CD4-positive, alpha-beta T cell treated with Interleukin-15 for 1 hour (primary cell): ENCODE data around the gene GABRA6.
"Not testable (repeated sequence)": the region's sequence is repeated elsewhere in the genome, so short reads cannot be mapped to it uniquely, and the experiment has no call there.

ENCODE experiments used
- DNase-seq: peaks from one replicate; pipeline ENCODE4 v3.0.0-alpha.2; 2020

Gene GABRA6

DNA sequence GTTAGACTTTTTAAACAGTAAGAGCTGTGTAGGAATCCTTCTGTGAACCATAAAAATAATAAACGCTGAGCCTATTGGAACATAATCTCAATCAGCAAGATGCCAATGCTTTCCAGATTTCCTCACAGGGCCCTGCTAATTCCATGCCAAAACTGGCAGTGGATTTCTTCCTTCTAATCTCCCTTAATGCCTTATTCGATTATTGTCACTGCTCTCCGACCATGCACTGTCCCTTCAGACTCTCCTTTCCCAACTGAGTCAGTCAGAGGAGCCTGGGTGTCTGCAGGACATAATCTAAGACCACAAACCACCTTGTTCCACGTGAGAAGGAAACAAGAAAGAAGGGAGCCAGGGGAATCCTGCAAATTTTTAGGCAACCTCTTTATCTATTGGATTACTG, at the start of gene GABRA6:
GABRA6 (plus strand) TSS at position 261 of the 400 bp plus-strand sequence. CDS start 269 bp downstream, outside the sequence.
- no peak for DNase-seq

DNA sequence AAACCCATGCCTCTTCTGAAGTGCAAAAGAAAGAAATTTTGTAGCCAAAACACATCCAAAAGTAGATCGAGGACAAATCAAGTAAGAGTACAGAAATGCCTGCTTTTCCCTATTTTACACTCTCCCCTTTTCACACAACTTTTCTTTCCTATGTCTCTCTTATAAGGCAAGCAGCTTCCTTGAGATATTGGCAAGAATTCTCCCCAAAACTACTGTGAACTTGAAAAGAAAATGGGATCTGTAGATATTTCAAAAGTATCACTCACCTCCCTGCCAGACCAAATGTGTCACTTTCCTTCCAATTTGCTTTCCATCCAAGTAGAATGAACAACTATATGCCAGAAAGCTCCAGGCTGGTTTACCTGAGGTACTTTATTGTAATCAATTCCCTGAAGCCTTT, 47.9 kb upstream of the GABRA6 start:
- no peak for DNase-seq

DNA sequence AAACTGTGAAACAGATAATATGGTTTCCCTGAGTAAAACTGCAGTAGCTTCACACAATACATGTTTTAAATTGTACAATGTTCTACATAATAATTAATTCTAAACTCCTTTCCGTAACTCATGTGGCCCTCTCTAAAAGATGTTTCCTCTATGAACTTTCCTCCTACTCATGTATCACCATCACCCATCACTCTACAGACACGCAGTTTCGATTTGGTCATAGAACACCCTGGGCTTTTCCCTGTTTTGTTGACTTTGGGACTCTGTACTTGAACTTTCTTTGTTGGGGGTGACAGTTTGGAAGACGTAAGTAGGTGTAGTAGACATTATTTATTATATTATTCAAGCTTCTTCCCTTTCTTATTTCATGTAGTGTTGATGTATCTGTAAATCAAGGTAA, 44.1 kb upstream of the GABRA6 start:
- no peak for DNase-seq

DNA sequence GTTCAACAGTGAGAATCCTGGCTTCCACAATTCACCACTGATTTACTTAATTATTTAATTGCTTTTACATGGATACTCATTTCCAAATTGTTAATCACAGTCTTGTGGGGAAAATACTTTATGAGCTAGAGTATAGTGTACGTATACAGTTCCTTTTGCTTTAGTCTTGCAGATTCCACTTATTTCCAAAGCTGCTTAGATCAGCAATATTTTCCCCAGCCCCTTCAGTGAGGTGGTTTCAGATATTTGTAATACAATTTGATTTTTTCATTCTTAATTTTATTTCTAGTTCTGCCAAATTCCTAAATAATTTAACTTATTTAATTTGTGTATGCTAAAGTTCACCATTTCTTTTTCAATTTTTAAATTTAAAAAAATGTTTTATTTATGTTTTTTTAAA, 40.3 kb upstream of the GABRA6 start:
- DNase-seq = no peak

DNA sequence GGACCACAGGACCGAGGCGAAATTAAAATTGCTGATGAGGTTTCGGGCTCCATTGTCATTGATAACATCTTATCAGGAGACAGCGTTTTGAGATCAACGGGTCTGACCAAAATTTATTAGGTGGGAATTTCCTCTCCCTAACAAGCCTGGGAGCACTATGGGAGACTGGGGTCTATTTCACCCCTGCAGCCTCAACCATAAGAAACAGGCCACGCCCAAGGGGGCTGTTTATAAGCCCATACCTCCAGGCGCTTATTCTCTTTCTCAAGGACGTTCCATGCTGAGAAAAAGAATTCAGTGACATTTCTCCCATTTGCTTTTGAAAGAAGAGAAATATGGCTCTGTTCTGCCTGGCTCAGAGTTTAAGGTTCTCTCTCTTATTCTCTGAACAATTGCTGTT, 33.6 kb upstream of the GABRA6 start:
- not testable (repeated sequence) for DNase-seq

DNA sequence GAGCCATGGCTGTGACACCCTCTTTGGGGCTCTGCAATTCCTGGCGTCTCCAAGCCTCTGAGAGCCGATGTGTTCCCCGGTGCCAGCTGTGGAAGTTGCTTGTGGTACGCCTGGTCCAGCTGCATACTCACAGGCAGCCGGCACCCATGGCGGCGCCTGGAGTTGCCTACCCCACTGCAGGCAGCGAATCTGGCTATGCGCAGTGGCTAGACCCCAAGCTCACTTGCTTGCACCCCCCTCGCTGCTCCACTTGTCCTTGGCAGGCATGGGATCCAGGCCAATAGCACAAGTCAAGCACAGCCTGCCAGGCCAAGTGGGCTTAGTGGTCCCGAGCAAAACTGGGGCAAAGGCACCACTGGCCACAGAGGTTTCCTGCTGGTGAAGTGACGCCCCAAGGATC, 24.7 kb upstream of the GABRA6 start:
- DNase-seq = no peak

DNA sequence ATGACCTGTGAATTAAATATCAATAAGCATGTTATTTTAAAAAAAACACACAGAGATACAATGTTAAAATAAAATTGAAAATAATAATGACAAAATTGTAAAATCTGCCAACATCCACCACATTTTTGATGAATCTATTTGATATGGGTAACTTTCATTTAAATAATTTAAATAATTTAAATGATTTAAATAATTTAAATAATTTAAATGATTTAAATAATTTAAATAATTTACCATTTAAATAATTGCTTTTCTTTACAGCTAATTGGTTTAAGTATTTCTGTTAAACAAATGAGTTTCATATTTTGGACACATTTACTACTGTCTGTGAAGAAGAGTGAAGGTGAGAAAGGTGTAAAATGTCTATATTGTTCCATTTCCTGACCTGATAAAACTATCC, 22.1 kb upstream of the GABRA6 start:
- no peak for DNase-seq

DNA sequence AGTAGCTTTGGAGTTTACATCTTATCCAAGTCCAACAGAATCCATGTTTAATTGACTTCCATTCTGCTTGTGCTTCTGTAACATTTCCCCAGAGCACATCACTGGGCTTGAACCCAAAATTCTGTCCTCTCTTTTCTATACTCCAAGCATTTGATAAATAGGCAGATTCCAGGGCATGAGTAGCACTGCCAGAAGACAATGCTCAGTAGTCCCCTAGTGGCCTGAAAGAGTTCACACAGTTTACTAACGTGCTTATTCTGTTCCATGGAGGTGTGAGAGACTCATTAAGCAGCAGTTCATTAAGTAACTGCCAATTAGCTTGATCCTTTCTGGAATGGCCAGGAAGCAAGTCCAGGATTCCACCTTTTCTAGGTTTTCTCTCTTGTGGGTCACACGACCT, 9.4 kb upstream of the GABRA6 start:
- no peak for DNase-seq

DNA sequence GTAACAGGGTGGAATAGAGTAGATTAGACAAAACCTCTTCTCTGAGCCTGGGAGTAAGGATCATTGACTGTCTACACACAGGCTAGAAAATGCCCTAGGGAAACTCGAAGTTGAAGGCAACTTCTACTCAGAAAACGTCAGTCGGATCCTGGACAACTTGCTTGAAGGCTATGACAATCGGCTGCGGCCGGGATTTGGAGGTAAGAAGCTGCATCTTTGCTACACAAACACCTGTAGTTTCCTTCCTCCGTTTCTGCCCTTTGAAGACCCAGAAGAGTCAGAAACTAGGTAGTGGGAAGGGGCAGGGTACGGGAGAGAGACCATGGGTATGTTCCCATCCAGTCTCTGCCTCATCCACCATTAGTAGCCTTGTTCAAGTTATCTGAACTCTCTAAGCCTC, 628 bp downstream of the GABRA6 start:
- no peak for DNase-seq

DNA sequence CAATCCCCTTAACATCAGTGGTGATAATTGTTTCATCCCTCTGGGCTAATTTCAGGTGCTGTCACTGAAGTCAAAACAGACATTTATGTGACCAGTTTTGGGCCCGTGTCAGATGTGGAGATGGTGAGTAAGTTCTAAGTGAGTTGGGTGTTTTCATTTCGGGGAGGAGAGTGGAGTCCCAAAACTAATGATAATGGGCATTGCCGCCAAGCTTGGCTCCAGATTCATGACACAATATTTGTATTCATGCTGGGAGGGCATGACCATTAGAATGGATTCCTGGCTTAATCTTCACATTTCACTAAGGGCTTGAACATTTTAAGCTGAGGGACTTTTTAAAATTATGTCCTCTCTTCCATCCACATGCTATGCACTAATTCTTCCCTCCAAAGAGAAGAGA, 1.4 kb downstream of the GABRA6 start:
- no peak for DNase-seq

DNA sequence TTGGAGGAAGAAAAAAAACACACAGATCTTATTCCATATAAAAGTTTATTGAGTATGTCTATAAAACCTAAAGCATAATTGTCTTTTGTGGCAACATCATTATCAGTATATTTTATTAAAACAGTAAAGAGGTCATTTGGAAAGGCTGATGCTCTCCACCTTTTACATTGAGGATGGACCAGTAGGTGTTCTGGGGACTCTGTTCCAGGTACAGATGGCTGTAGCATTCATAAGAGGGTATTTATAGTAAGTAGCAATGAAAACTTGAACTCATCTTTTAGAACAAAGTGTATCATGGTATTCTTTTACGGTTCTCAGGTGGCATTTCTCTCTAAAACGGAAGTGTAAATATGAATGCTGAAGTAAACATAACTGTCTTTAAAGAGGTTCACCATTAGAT, 1.8 kb downstream of the GABRA6 start:
- no peak for DNase-seq

DNA sequence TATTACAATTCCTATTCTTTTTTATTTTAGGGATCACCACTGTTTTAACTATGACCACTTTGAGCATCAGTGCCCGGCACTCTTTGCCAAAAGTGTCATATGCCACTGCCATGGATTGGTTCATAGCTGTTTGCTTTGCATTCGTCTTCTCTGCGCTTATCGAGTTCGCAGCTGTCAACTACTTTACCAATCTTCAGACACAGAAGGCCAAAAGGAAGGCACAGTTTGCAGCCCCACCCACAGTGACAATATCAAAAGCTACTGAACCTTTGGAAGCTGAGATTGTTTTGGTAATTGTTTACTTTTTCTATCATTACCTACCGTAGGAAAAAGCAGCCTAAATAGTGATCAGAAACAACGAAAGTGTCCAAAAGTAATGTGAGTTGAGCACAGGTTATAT, 6.4 kb downstream of the GABRA6 start:
- DNase-seq = no peak

DNA sequence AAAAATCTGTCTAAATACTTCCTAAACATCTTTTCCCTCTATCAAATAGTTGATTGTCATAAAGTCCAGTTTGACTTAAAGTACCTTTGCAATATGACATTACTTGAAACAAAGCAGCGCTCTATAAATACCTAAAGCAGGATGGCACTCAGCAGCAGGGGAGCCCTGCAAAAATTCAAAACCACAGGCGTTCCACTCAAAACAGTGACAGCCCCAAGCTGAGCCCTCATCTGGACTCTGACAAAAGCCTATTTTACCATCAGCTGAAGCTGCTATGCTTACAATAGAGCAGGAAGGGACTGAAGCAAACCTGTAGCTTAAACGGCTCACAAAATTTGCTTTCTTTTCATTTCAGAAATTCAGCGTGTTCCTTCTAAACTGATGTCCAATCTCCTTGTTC, 11.5 kb downstream of the GABRA6 start:
- no peak for DNase-seq

DNA sequence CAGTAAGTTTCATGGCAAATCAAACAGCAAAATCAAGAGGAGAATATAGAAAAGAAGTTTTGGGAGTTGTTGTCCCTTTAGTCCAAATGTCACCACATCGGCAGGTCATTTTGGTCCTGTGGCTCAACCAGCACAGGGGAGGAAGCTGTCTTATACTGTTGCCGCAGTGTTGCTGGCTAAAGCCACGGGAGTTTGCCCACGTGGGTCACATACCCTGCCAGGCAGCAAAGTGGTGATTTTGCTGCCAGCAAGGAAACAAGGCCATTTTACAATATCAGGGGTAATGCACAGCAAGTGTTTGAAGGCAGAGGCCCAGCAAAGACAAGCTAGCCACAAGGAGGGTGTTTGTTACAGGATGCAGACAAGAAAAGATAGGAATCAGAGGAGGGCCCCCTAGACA, 14.5 kb downstream of the GABRA6 start:
- no peak for DNase-seq

DNA sequence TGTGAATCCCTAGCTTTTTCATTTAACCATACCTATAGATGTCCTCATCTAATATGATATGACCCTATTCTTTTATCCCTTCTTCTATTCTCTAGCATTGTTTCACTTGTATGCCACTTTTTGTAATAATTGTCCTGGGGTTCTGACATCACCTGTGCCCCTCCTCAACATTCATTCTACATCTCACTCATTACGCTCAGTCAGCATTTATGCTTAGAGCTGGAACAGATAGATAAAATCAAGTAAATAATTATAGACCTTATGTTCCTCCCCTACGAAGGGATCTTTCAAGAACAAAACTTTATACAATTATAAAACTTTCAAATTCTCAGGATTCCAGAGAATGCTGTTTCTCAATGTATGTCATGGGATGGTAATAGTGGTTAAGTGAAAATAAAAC, 18.0 kb downstream of the GABRA6 start:
- DNase-seq = no peak

DNA sequence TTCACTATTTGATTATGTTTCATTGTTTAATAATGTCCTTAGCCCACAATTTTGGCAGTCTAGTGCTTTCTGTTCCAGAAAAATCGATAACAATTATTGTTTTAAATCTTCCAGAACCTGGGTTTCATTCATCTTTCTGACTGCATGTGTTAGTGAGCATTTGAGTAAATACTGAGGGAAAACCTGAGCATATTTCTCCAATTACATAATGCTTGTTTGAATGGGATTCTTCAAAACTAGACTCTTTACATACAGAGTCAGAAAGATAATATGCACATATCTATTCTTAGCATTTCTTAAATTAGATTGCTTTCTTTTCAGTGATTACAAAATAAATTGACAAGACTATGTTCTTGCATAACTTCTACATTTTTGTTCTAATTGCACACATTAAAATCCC, 21.9 kb downstream of the GABRA6 start:
- no peak for DNase-seq

DNA sequence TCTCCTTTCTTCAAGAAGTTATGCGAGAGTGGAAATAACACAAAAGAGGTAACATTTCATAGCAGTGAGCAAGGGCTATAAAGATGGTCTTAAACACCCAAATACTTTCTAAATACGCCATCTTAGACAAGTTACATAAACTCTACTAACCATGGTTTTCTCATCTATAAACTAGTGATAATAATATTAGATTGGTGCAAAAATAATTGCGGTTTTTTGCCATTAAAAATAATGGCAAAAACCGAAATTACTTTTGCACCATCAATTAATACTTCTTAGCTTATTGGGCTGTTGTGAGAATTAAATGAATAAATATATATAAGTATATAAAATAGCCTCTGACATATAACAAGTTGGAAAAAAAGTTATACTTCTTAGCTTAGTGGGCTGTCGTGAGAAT, 23.7 kb downstream of the GABRA6 start:
- DNase-seq = no peak

DNA sequence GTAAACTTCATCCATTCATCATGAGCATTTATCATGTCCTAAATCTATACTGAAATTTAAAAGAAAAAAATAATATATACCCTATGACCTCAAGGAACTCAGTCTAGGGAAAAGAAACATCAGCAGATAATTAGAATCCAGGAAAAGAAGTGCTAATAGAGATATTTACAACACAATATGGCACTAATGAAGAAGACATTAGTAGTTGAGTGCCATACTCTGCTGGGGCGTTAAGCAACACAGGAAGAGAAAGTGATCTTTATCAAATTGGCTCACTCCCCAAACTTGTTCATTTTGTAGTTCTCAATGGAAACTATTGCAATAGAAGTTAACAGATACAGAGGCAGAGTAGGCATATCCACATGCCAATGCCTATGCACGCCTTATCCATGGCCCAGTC, 27.5 kb downstream of the GABRA6 start:
- no peak for DNase-seq

DNA sequence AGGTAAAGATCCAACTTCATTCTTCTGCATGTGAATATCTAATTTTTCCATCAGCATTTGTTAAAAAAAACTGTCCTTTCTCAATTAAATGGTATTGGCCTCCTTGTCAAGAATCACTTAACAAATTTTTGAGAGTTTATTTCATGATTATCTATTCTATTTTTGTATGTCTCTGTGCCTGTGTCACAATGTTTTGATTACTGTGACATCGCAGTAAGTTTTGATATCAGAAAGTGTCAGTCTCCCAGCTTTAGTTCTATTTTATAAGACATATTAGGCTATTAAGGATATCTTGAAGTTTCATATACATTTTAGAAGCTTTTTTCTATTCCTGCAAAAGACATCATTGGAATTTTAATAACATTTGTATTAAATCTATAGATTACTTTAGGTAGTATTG, 33.6 kb downstream of the GABRA6 start:
- no peak for DNase-seq

DNA sequence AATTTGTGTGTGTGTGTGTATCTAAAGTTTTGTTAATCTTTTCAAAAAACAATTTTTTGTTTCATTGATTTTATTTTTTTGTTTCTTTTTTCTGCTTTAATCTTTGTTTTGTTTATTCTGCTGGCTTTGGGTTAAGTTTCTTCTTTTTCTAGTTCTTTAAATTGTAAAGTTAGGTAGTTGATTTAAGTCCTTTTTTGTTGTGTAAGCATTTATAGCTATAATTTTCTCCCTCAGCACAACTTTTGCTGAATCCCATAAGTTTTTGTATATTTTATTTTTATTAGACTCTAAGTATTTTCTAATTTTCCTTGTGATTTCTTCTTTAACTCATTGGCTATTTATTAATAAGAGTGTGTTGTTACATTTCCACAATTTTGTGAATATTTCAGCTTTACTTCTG, 34.9 kb downstream of the GABRA6 start:
- DNase-seq = no peak

DNA sequence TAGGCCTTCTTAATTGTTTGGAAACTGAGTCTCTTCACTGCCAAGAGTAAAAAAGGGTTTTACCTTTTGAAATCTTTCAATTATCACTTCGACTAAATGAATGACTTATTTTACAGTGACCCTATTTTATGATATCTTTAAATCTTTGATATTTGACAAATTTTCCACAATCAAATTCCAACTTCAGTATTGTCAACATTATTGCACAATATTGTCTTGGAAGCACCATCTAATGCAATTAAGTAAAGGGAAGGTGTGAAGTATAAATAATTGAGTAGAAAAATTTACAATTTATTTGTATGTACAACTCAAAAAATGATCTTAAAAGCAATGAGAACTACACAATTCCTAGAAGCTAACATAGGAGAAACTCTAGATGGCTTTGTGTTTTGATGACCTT, 49.2 kb downstream of the GABRA6 start:
- DNase-seq = no peak

DNA sequence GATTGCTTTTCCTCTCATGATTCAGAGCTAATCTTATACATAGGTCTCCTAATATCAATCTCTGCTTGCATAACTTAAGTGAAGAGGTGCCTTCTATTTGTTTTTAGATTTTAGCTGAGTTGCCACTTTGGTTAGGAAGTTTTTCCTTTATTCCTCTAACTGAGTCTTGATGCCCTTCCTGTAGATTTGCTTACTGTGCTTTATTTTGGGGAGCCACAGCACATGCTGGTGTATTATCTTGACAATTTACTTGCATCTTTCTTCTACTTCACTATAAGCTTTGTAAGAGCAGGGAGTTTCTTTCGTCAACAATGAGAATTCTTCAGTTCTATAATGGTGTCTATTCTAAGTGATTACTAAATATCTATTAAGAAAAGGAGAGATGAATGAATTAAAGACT, 54.9 kb downstream of the GABRA6 start:
- DNase-seq = no peak

DNA sequence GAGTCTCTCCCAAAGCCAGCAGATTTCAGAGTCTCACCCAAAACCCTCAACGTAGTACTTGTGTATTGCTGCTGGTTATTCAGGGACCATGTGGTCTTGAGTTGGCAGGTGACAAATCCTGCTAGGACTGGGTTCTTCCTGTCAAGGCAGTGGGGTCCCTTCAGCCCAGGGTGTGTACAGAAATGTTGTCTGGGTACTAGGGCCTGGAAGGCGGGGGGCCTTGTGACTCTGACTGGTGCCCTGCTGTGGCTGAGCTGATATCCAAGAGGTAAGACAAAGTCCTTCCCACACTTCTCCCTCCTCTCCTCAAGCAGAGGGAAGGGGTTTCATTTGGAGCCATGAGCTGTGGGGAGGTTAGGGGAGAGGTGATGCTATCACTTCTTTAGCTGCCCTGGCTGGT, 58.8 kb downstream of the GABRA6 start:
- DNase-seq = no peak

DNA sequence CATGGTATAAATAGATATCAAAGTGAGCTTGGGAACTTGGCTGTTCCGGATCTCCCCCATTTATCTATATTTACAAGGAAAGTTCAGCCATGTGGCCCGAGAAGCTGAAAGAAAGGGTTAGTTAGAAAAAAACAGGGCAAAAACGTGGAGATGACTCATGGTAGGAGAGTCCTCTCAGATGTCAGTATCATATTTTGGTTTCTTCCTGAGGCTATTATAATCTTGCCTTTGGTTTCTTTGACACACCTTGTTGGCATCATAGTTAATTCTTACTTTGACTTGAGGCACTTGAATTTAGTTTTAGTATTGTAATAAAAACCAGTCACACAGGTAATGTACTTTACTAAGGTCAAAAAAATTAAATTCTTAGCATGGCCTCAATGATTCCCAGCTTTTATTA, 59.9 kb downstream of the GABRA6 start:
- DNase-seq = no peak

DNA sequence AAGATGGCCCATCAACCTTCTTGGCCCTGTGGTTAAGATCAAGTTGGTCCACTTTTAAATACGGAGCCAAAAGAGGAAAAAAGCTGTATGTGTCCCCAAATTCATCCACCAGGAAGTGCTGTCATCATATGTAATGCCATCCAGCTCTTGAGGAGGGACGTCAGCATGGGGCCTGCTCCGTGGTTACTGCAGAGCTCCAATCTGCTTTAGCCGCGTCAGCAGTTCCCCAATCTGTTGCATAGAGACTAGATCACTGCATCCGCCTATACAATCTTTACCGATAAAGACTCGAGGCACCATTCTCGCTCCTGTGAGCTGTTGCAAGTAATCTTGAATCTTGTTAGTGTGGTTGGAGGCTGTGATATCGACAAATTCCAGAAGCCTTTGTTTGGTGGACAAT, 65.7 kb downstream of the GABRA6 start:
- DNase-seq = no peak
